Measurements from ENCODE around the gene PHACTR3. TPM values are rescaled to one million over a fixed set of nuclear protein-coding genes. Genes with fewer than 3 reads are reported as not detected.

Gene PHACTR3
- total RNA-seq, 1 experiment from 2014 or later = 10.0 TPM

GRCh38 chr20:59560588-59561227, 43.6 kb upstream of the PHACTR3 start:
- BruUV-seq (replicated peaks) = no TSS peak
- no peak overlapping the region for H3K27ac Mint-ChIP-seq (ENCODE audit: unreplicated experiment)
- no peak overlapping the region for H3K4me3 Mint-ChIP-seq (ENCODE audit: low read depth, unreplicated experiment)
- no peaks in the 10 kb centered on the region for H3K36me3 Mint-ChIP-seq (ENCODE audit: insufficient read depth, unreplicated experiment)
- no peaks in the 10 kb centered on the region for H3K9me3 Mint-ChIP-seq (ENCODE audit: low read depth, unreplicated experiment)
- no peaks in the 10 kb centered on the region for H3K4me1 Mint-ChIP-seq (ENCODE audit: low read depth, unreplicated experiment)
- H3K27me3 Mint-ChIP-seq (ENCODE audit: unreplicated experiment) = peaks cover 38% of the 10 kb centered on the region
- intact Hi-C loops (cut with micrococcal nuclease; ENCODE audit: unreplicated experiment) = no loop called here
- CTCF ChIA-PET = interaction anchor here (0.6 to 1.0 kb wide), 3 partner anchors 10 to 180 kb away, joined by 3 to 5 read pairs (median 4); no protein-coding TSS in a partner anchor
- DNase-seq = peak; percentile 48
- TF ChIP-seq CTCF (IDR thresholded peaks at IDR 0.05; ENCODE audit: unreplicated experiment) = peak; percentile 58

GRCh38 chr20:59561228-59561605, 43.1 kb upstream of the PHACTR3 start:
- TF ChIP-seq CTCF (IDR thresholded peaks at IDR 0.05; ENCODE audit: unreplicated experiment) = no peak
- Mint-ChIP-seq H3K4me3 (ENCODE audit: low read depth, unreplicated experiment) (no peak overlapping the region), H3K27ac (ENCODE audit: unreplicated experiment) (no peak overlapping the region), H3K4me1 (ENCODE audit: low read depth, unreplicated experiment) (no peaks in the 10 kb centered on the region), H3K27me3 (ENCODE audit: unreplicated experiment) (peaks cover 33% of the 10 kb centered on the region), H3K9me3 (ENCODE audit: low read depth, unreplicated experiment) (no peaks in the 10 kb centered on the region), H3K36me3 (ENCODE audit: insufficient read depth, unreplicated experiment) (no peaks in the 10 kb centered on the region)
- CTCF ChIA-PET = interaction anchor here (0.6 to 1.0 kb wide), 2 partner anchors 12 to 180 kb away, joined by 3 to 5 read pairs; no protein-coding TSS in a partner anchor
- DNase-seq = no peak
- intact Hi-C loops (cut with micrococcal nuclease; ENCODE audit: unreplicated experiment) = no loop called here
- BruUV-seq (replicated peaks) = no TSS peak

GRCh38 chr20:59561614-59562277, 42.6 kb upstream of the PHACTR3 start:
- TF ChIP-seq CTCF (IDR thresholded peaks at IDR 0.05; ENCODE audit: unreplicated experiment) = no peak
- BruUV-seq (replicated peaks) = no TSS peak
- Mint-ChIP-seq H3K9me3 (ENCODE audit: low read depth, unreplicated experiment) (no peaks in the 10 kb centered on the region), H3K36me3 (ENCODE audit: insufficient read depth, unreplicated experiment) (no peaks in the 10 kb centered on the region), H3K4me1 (ENCODE audit: low read depth, unreplicated experiment) (no peaks in the 10 kb centered on the region), H3K4me3 (ENCODE audit: low read depth, unreplicated experiment) (no peak overlapping the region), H3K27me3 (ENCODE audit: unreplicated experiment) (peaks cover 28% of the 10 kb centered on the region), H3K27ac (ENCODE audit: unreplicated experiment) (no peak overlapping the region)
- DNase-seq = no peak
- intact Hi-C loops (cut with micrococcal nuclease; ENCODE audit: unreplicated experiment) = no loop called here
- CTCF ChIA-PET = no interaction called here

- DNase-seq = no peak
- CTCF ChIA-PET = no interaction called here
- intact Hi-C loops (cut with micrococcal nuclease; ENCODE audit: unreplicated experiment) = no loop called here
- Mint-ChIP-seq H3K27me3 (ENCODE audit: unreplicated experiment) (peaks cover 28% of the 10 kb centered on the region), H3K4me1 (ENCODE audit: low read depth, unreplicated experiment) (no peaks in the 10 kb centered on the region), H3K4me3 (ENCODE audit: low read depth, unreplicated experiment) (no peak overlapping the region), H3K27ac (ENCODE audit: unreplicated experiment) (no peak overlapping the region), H3K9me3 (ENCODE audit: low read depth, unreplicated experiment) (no peaks in the 10 kb centered on the region), H3K36me3 (ENCODE audit: insufficient read depth, unreplicated experiment) (no peaks in the 10 kb centered on the region)
- TF ChIP-seq CTCF (IDR thresholded peaks at IDR 0.05; ENCODE audit: unreplicated experiment) = no peak
- BruUV-seq (replicated peaks) = no TSS peak
Measured at GRCh38 chr20:59564171-59564570, 40.2 kb upstream of the PHACTR3 start.
